Activated naive CD8-positive, alpha-beta T cell treated with anti-CD3 and anti-CD28 coated beads, Interleukin-2, amount 50 U/mL, for 24 hours (primary cell): Measurements from ENCODE around the gene HLA-DRB5.
"Not testable (repeated sequence)": the region's sequence is repeated elsewhere in the genome, so short reads cannot be mapped to it uniquely, and the experiment has no call there.

Experiments used
- ATAC-seq: fragments of 150-1000 bp; cut with Tn5 transposase; one replicate; pipeline ENCODE4 v1.10.0; 2021
- DNase-seq: peaks from one replicate; pipeline ENCODE4 v3.0.0; 2021
- H3K27ac Mint-ChIP-seq: one replicate; pipeline ENCODE4 v1.8.0; 2021; ENCODE audit warnings: mild to moderate bottlenecking, mixed read lengths
- H3K27me3 Mint-ChIP-seq: one replicate; pipeline ENCODE4 v1.8.0; 2021; ENCODE audit warnings: mixed read lengths
- H3K36me3 Mint-ChIP-seq: one replicate; pipeline ENCODE4 v1.8.0; 2021; ENCODE audit warnings: low read depth, mixed read lengths
- H3K4me1 Mint-ChIP-seq: one replicate; pipeline ENCODE4 v1.8.0; 2021; ENCODE audit warnings: mixed read lengths
- H3K4me3 Mint-ChIP-seq: one replicate; pipeline ENCODE4 v1.8.0; 2021; ENCODE audit warnings: mild to moderate bottlenecking, moderate library complexity, mixed read lengths
- H3K9me3 Mint-ChIP-seq: one replicate; pipeline ENCODE4 v1.8.0; 2021; ENCODE audit warnings: mixed read lengths

The HLA-DRB5 gene

DNA sequence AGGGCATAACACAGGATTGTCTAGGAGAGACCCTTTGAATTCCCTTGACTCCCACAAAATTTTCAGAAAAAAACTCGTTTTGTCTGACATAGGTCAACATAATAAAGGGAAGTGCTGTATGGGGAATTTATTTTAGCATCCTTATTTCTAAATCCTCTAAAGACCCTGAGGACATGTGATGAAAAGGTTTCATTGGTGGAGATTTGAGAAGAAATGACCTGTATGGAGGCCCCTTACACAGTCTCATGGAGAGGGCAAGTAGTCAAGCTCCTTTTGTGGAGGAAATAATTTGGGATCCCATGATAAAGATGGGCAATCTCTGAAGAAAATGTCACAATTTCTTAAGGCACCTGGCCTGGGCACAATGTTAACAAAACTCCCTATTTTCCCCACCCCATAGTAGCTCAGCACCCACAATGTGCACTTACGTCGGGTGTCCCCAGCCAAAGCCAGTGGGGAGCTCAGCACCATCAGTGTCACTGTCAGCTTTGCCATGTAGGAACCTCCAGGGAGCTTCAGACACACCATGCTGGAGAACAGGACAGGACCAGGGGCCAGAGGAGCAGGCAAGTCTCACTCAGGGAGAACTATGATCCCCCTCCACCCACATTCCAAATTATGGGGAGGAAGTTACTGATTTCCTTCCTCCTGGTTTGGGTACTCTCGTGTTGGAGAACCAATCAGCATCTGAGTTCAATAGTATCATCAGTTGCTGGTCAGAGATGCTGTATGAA lies at the start of gene HLA-DRB5:
TSS of gene HLA-DRB5 (minus strand) at position 591 of the 734 bp plus-strand sequence. CDS start at position 528, 63 bp downstream.
- ATAC-seq: peak; percentile 33
- Mint-ChIP-seq H3K27ac (no peak within 1 kb of the TSS), H3K4me3 (peak within 1 kb of the TSS; percentile 73), H3K27me3 (no peaks in the 10 kb centered on the region), H3K36me3 (no peaks in the 10 kb centered on the region), H3K9me3 (no peaks in the 10 kb centered on the region), H3K4me1 (peaks cover 2% of the 10 kb centered on the region)
- peak; percentile 16 for DNase-seq

DNA sequence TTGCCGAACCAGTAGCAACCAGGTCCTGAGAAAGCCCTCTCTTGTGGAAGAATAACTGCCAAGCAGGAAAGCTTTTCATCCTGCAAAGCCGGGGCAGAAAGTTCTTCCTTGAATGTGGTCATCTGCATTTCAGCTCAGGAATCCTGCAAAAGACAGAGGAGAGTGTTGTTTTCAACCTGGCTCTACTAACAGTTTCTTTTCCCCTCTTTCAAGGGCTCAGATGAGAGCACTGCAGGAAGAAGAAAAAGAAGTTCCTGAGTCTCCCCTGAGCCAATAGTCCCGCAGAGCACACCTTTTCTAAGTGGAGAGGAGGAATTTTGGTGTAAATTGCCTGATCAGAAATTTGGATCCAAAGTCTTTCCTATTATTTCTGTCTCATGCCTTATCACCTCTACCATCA lies 48.9 kb upstream of the HLA-DRB5 start:
- H3K36me3 Mint-ChIP-seq: peaks cover 4% of the 10 kb centered on the region
- H3K4me1 Mint-ChIP-seq: peaks cover under 1% of the 10 kb centered on the region
- peaks cover 4% of the 10 kb centered on the region for H3K27me3 Mint-ChIP-seq
- H3K9me3 Mint-ChIP-seq: no peaks in the 10 kb centered on the region
- ATAC-seq: no peak
- H3K27ac Mint-ChIP-seq: no peak overlapping the region
- no peak for DNase-seq
- no peak overlapping the region for H3K4me3 Mint-ChIP-seq

DNA sequence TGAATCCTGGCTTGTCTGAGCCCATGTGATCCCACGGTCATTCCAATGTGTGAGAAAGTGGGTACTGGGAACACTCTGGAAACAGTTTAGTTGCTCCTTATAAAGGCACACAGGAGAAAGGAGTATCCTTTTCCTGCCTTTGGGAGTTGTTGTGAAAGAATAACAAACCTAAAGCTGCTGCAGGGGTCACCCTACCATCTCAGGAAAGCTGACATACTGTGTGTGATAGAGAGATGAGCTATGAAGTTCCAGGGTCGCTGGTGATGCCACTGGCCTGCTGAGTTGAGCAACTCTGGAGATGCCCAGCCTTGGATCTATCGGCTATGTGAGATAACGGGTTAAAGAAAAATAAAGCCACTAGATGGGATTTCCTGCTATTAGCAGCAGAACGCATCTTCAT lies 47.4 kb upstream of the HLA-DRB5 start:
- H3K27me3 Mint-ChIP-seq, H3K9me3 Mint-ChIP-seq, DNase-seq, H3K36me3 Mint-ChIP-seq, H3K4me3 Mint-ChIP-seq, H3K4me1 Mint-ChIP-seq, ATAC-seq, H3K27ac Mint-ChIP-seq: not testable (repeated sequence)

DNA sequence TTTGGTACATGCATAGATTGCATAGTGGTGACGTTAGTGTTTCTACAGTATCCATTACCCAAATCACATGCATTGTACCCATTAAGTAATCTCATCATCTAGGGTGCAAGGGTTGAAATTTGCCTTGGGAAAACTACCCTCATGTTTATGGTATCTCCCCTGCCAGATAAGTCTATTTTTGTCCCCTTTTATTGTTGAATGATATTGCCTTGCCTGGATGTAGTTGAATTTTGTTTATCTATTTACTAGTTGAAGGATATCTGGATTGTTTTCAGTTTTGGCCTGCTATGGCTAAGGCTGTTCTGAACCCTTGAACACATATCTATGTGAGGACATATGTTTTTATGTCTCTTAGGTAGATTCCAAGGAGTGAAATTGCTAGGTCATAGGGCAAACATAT lies 46.2 kb upstream of the HLA-DRB5 start:
- Mint-ChIP-seq H3K27ac (no peak overlapping the region), H3K4me3 (no peak overlapping the region), H3K27me3 (peaks cover 7% of the 10 kb centered on the region), H3K36me3 (peaks cover 2% of the 10 kb centered on the region), H3K4me1 (no peaks in the 10 kb centered on the region), H3K9me3 (no peaks in the 10 kb centered on the region)
- DNase-seq (no peak), ATAC-seq (no peak)

DNA sequence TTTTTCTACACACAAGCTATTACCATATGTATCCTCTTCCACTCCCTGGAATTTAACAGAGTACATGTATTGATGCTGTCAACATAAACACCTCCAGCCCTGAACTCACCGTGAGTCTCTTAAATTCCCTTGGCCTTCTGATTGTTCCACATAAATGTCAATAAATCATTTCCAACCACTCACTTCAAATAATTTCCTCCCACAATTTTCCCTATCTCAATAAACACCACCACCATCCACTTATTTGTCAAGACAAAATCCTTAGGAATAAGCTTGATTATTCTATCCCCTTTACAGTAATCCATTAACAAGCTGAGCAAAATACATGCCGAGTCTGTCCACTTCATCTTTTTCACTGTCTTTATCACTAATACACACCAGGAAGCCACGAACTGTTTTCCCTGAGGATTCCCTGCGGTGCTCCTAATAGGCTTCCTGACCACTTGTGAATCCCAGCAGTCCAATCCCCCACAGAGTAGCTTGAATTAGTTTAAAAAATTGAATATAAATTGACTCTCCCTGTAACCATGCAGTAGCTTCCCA lies 40.3 kb upstream of the HLA-DRB5 start:
- H3K9me3 Mint-ChIP-seq: no peaks in the 10 kb centered on the region
- H3K27me3 Mint-ChIP-seq: peaks cover 7% of the 10 kb centered on the region
- H3K4me3 Mint-ChIP-seq: no peak overlapping the region
- H3K36me3 Mint-ChIP-seq: no peaks in the 10 kb centered on the region
- H3K27ac Mint-ChIP-seq: no peak overlapping the region
- DNase-seq: no peak
- peaks cover 16% of the 10 kb centered on the region for H3K4me1 Mint-ChIP-seq
- no peak for ATAC-seq

DNA sequence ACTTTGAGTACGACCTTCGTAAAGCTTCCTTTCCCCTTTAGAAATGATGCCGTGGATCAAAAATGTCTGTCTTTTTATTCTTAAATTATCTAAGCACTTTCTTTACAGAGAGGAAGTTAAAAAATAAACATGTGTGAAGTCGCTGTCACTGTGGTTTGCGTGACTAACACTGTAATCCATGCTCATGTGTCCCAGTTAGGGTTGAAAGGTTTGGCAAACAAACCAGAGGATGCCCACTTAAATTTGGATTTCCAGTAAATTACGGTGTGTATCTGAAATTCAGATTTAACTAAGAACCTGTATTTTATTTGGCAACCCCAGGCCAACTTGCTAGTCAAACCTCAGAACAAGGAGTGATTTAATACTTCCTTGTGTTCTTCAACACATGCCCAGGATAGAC lies 38.5 kb upstream of the HLA-DRB5 start:
- no peak for ATAC-seq
- H3K9me3 Mint-ChIP-seq: no peaks in the 10 kb centered on the region
- DNase-seq: no peak
- H3K27me3 Mint-ChIP-seq: peaks cover 3% of the 10 kb centered on the region
- no peak overlapping the region for H3K4me3 Mint-ChIP-seq
- peaks cover 16% of the 10 kb centered on the region for H3K4me1 Mint-ChIP-seq
- no peaks in the 10 kb centered on the region for H3K36me3 Mint-ChIP-seq
- H3K27ac Mint-ChIP-seq: peak overlapping the region; percentile 19

DNA sequence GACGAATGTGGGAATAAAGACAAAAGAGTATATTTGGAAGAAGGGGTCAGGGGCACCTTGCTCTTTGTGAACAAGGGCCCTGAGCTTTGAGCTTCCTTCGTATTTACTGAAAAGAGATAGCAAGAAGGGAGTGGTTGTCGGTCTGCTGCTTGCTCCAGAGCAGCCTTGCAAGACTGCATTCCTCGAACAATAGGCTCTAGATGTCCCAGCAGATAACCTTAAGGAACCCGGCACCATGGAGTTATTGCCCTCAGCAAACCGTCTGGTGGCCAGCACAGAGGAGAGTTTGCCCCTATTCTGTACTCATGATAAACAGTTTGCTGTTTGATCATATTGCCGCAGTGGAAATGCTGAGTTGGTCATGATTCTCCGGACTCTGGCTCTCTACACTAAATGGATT lies 36.9 kb upstream of the HLA-DRB5 start:
- peaks cover 2% of the 10 kb centered on the region for H3K27me3 Mint-ChIP-seq
- no peak for DNase-seq

DNA sequence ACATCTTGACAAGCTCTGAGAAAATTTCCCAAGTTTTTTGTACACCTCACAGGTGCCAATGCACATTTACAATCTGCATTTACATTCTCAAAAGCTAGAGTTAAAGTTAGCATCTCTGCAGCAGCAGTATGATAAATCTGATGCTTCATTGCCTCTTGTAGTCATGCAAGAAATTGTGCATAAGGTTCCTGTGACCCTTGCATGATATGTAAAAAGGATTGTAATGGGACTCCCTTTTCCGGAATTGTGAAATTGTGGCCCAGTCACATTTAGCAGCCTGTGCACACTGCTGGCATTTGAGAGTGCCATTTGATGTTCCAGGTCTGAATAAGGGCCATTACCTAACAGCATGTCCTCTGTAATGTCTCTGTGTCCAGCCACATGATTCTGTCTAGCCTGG lies 35.4 kb upstream of the HLA-DRB5 start:
- no peaks in the 10 kb centered on the region for H3K9me3 Mint-ChIP-seq

More for the DNA sequence above, 36.9 kb upstream of the HLA-DRB5 start:
- peaks cover 16% of the 10 kb centered on the region for H3K4me1 Mint-ChIP-seq
- no peak overlapping the region for H3K27ac Mint-ChIP-seq
- no peak overlapping the region for H3K4me3 Mint-ChIP-seq
- H3K9me3 Mint-ChIP-seq: no peaks in the 10 kb centered on the region
- H3K36me3 Mint-ChIP-seq: no peaks in the 10 kb centered on the region
- no peak for ATAC-seq

DNA sequence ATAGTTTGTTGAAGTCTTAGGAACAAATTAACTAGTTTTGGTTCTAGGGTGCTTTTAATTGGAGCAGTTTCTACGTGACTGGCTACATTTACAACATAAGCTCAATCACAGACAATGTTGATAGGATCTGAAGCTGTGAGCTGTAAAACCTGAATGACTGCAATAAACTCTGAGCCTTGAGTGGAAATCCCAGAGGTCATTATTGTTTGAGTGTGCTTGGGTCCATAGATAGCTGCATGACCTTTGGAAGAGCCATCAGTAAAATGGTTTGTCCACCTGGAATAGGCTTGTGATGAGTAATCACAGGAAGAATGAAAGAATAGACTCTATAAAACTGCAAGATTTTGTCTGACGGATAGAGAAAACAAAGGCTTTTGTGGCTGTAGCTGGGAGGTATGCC lies 32.9 kb upstream of the HLA-DRB5 start:
- H3K9me3 Mint-ChIP-seq: no peaks in the 10 kb centered on the region
- no peak overlapping the region for H3K27ac Mint-ChIP-seq
- no peak for ATAC-seq
- H3K36me3 Mint-ChIP-seq: no peaks in the 10 kb centered on the region
- H3K4me3 Mint-ChIP-seq: no peak overlapping the region
- H3K27me3 Mint-ChIP-seq: no peaks in the 10 kb centered on the region
- DNase-seq: no peak
- peaks cover 4% of the 10 kb centered on the region for H3K4me1 Mint-ChIP-seq

More for the DNA sequence above, 35.4 kb upstream of the HLA-DRB5 start:
- Mint-ChIP-seq H3K36me3 (no peaks in the 10 kb centered on the region), H3K4me1 (peaks cover 16% of the 10 kb centered on the region), H3K27me3 (no peaks in the 10 kb centered on the region), H3K4me3 (no peak overlapping the region), H3K27ac (no peak overlapping the region)
- ATAC-seq (no peak), DNase-seq (no peak)

DNA sequence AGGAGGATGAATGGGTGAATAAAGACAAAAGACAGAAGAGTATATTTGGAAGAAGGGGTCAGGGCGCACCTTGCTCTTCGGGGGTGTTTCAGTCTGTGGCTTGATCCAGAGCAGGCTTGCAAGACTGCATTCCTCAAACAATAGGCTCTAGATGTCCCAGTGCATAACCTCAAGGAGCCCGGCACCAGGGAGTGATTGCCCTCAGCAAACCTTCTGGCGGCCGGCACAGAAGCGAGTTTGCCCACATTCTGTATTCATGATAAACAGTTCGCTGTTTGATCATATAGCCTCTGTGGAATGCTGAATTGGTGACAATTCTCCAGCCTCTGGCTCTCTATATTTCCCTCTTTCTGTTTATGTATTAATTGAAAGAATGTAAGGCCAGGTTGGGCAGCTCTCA lies 29.7 kb upstream of the HLA-DRB5 start:
- Mint-ChIP-seq H3K9me3 (no peaks in the 10 kb centered on the region), H3K27ac (no peak overlapping the region), H3K36me3 (no peaks in the 10 kb centered on the region), H3K4me3 (no peak overlapping the region), H3K27me3 (peaks cover 3% of the 10 kb centered on the region), H3K4me1 (peaks cover 3% of the 10 kb centered on the region)
- ATAC-seq (no peak), DNase-seq (no peak)

DNA sequence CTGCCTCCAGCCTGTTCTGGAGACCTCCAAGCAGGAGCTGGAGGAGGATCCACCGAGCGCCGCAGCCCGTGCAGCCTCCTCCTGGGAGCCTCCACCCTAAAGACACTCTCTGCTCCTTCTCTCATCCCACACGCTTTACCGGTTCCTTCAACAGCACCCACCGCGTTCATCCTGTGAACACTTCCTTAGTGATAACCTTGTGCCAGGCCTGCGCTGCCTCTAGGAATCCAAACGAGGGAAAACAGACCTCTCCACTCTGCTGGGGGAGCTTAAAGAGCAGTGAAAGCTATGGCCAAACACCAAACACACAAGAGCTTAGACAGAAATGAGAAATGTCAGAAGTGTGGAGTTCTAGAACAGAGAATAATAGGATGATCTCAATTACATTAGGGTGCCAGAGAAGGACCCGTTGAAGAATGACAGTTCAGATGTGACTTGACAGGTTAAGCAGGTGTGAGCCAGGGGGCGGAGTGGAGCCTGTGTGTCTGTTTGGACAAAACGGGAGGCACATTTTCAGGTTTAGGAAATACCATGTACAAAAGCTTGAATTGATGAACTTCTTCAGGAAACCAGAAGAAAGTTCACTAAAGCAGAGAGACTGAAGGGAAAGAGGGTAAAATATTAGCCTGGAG lies 28.5 kb upstream of the HLA-DRB5 start:
- no peak overlapping the region for H3K27ac Mint-ChIP-seq
- peaks cover 3% of the 10 kb centered on the region for H3K27me3 Mint-ChIP-seq
- H3K36me3 Mint-ChIP-seq: no peaks in the 10 kb centered on the region
- ATAC-seq (no peak), DNase-seq (no peak)
- H3K4me1 Mint-ChIP-seq: peaks cover 3% of the 10 kb centered on the region
- H3K9me3 Mint-ChIP-seq: no peaks in the 10 kb centered on the region
- peak overlapping the region; percentile 13 for H3K4me3 Mint-ChIP-seq

DNA sequence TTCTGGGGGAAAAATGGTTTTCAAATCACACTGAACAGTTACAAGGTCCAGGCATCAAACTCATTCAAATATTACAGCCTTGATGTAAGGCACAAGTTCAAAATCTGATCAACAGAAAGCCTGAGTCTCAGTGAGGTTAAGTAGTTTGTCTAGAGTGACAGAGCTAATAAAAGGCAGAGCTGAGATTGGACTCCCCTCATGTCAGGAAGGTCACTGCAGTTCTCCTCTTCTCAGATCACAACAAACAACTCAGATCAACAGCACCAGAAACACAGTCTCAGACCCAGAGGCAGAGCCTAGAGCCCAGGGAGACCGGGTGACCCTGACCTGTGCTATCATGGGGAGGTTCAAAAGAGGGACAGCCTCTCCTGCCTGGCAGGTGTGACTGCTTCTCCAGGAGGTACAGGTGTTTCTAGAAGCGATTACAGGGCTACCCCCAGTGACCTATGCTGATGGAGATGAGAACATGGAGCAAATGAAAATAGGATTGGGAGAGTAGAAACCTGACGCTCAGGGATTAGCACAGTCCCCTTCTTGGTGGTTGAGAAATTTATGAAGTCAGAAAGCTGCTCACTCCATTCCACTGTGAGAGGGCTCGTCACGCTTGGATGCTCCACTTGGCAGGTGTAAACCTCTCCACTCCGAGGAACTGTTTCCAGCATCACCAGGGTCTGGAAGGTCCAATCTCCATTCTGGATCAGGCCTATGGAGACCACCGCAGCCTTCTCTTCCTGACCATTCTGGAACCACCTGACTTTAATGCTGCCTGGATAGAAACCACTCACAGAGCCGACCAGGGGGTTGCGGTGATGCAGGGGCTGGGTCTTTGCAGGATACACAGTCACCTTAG lies 24.3 kb upstream of the HLA-DRB5 start:
- Mint-ChIP-seq H3K27ac (no peak overlapping the region), H3K9me3 (no peaks in the 10 kb centered on the region), H3K4me1 (peaks cover 3% of the 10 kb centered on the region), H3K4me3 (no peak overlapping the region), H3K36me3 (no peaks in the 10 kb centered on the region), H3K27me3 (peaks cover 4% of the 10 kb centered on the region)
- DNase-seq (no peak), ATAC-seq (no peak)

DNA sequence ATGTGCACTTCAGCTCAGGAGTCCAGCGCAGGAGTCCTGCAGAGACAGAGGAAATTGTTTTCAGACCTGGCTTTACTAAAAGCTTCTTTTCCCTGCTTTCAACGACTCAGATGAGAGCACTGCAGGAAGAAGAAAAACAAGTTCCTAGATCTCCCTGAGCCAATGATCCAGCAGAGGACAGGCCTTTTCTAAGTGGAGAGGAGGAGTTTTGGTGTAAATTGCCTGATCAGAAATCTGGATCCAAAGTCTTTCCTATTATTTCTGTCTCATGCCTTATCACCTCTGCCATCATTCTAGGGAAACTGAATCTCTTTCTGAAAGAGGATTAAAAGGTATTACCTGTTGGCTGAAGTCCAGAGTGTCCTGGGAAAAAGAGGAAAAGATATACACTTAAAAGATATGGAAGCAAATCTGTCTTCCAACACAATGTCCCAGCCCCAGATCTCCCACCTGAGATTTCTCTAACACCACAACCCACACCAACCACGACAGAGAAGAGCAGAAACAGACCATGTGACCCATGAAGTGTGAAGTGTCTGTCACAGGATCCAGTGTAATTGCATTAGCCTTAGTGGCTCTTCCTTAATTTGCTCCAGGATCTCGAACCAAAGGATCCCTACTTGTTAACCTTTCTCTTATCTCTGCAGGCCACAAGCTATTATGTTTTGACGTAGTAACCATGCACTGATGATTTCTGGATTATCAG lies 23.1 kb upstream of the HLA-DRB5 start:
- Mint-ChIP-seq H3K4me3 (no peak overlapping the region), H3K27ac (no peak overlapping the region), H3K36me3 (no peaks in the 10 kb centered on the region), H3K9me3 (no peaks in the 10 kb centered on the region), H3K4me1 (no peaks in the 10 kb centered on the region), H3K27me3 (peaks cover 4% of the 10 kb centered on the region)
- no peak for DNase-seq
- ATAC-seq: no peak

DNA sequence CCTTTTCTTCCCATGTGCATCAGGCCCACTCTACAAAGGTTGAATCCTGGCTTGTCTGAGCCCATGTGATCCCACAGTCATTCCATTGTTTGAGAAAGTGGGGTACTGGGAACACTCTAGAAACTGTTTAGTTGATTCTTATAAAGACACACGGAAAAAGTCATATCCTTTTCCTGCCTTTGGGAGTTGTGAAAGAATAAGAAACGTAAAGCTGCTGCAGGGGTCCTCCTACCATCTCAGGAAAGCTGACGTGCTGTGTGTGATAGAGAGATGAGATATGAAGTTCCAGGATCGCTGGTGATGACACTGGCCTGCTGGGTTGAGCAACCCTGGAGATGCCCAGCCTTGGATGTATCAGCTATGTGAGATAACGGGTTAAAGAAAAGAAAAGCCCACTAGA lies 21.3 kb upstream of the HLA-DRB5 start:
- no peaks in the 10 kb centered on the region for H3K4me1 Mint-ChIP-seq
- H3K4me3 Mint-ChIP-seq: no peak overlapping the region
- H3K36me3 Mint-ChIP-seq: no peaks in the 10 kb centered on the region
- H3K27ac Mint-ChIP-seq: no peak overlapping the region
- DNase-seq (no peak), ATAC-seq (no peak)
- H3K9me3 Mint-ChIP-seq: no peaks in the 10 kb centered on the region
- H3K27me3 Mint-ChIP-seq: peaks cover 2% of the 10 kb centered on the region
